Panc1 (cell line): Measurements from ENCODE around the gene GRIA3. TPM values are rescaled to one million over a fixed set of nuclear protein-coding genes. Genes with fewer than 3 reads are reported as not detected.

Experiments used
- ATAC-seq: fragments of 200-7000 bp; cut with Tn5 transposase; 2 replicates; pipeline ENCODE4 v1.9.1; 2020; ENCODE audit warnings: mild to moderate bottlenecking, moderate library complexity
- BruUV-seq: library from RNA; stranded (reverse); fragments of 400-500 nt; replicated peaks from 2 replicates; lab custom pipeline; 2021; lab: Mats Ljungman, UMichigan
- CTCF ChIA-PET: fragments of 300-600 bp; sonication (Branson Sonifier 250); formaldehyde crosslinking; loops from one replicate; lab custom pipeline; 2022; ENCODE audit warnings: antibody characterized with exemption; lab: Charles Lee
- POLR2A ChIA-PET: fragments of 300-600 bp; sonication (Branson Sonifier 250); formaldehyde crosslinking; loops from one replicate; lab custom pipeline; 2022; ENCODE audit warnings: antibody characterized with exemption; lab: Charles Lee
- DNase-seq: peaks from one replicate; pipeline ENCODE4 v3.0.0-alpha.2; 2010; ENCODE audit warnings: low read depth, low spot score
- H3K27ac ChIP-seq: 2 replicates; pipeline ENCODE4 v1.5.1; 2011; ENCODE audit warnings: mild to moderate bottlenecking, low read length, inconsistent platforms
- H3K27me3 ChIP-seq: fragments of 200-500 bp; sonication (Bioruptor generic); 2 replicates; pipeline ENCODE4 v1.6.0; 2014; ENCODE audit warnings: low read length, inconsistent platforms; ENCODE audit not compliant: control insufficient read depth, insufficient read depth
- H3K36me3 ChIP-seq: fragments of 200-500 bp; sonication (Bioruptor generic); 2 replicates; pipeline ENCODE4 v1.5.1; 2014; ENCODE audit warnings: inconsistent platforms, mild to moderate bottlenecking, low read length, moderate library complexity; ENCODE audit not compliant: control insufficient read depth, insufficient read depth
- H3K4me1 ChIP-seq: 2 replicates; pipeline ENCODE4 v1.5.1; 2011; ENCODE audit warnings: inconsistent platforms, mild to moderate bottlenecking, low read length, moderate library complexity; ENCODE audit not compliant: control insufficient read depth, insufficient read depth
- H3K4me3 ChIP-seq, 2 experiments: 2 replicates each; pipeline ENCODE4 v1.5.1; 2011 to 2012; ENCODE audit warnings: low read depth in 2 of 2, low read length in 2 of 2, mild to moderate bottlenecking in 2 of 2, inconsistent platforms in 1 of 2, moderate library complexity in 1 of 2
- H3K9me3 ChIP-seq: fragments of 200-500 bp; sonication (Bioruptor generic); 2 replicates; pipeline ENCODE4 v1.5.1; 2014; ENCODE audit warnings: low read depth, mild to moderate bottlenecking, inconsistent platforms, low read length, moderate library complexity; ENCODE audit not compliant: control insufficient read depth, insufficient read depth
- POLR2AphosphoS5 ChIP-seq: IDR thresholded peaks from 2 replicates; pipeline ENCODE4 v1.6.1; 2012; ENCODE audit warnings: mild to moderate bottlenecking, low read depth, low read length, moderate library complexity
- SIN3A ChIP-seq: IDR thresholded peaks from 2 replicates; pipeline ENCODE4 v1.6.1; 2012; ENCODE audit warnings: low read depth, mild to moderate bottlenecking, low read length, moderate library complexity, borderline replicate concordance; ENCODE audit not compliant: insufficient read depth
- TCF7L2 ChIP-seq: IDR thresholded peaks from 2 replicates; pipeline ENCODE4 v1.6.1; 2011; ENCODE audit warnings: mild to moderate bottlenecking, low read depth, low read length, inconsistent platforms
- in situ Hi-C: cut with HindIII; loops from 2 replicates; pipeline ENCODE4 v1.10.0; 2016; ENCODE audit warnings: low sequenced_read_pairs, low pct_unique_long_range_greater_than_20kb
- intact Hi-C: fragments of 100-400 bp; cut with micrococcal nuclease; formaldehyde crosslinking; loops from one replicate; pipeline ENCODE4 v1.10.0; 2022; ENCODE audit not compliant: unreplicated experiment
- total RNA-seq: library from RNA; stranded (reverse); gene quantifications from one replicate; pipeline ENCODE4 v1.2.1, GENCODE V29; 2021; ENCODE audit not compliant: unreplicated experiment
- TF ChIP-seq, protein P1 (sequence below): fragments of 450-650 bp; IDR thresholded peaks from 2 replicates; pipeline ENCODE4 v1.5.1; 2017; ENCODE audit warnings: mild to moderate bottlenecking
- TF ChIP-seq, protein P2 (sequence below), 2 experiments: IDR thresholded peaks; 2 replicates each; pipeline ENCODE4 v1.6.1; 2011 to 2012; ENCODE audit warnings: low read depth in 2 of 2, control low read depth in 1 of 2, low read length in 1 of 2, mild to moderate bottlenecking in 1 of 2, moderate library complexity in 1 of 2; ENCODE audit not compliant: insufficient read depth in 1 of 2

GRIA3 gene
- total RNA-seq, 1 experiment from 2014 or later = not detected

DNA sequence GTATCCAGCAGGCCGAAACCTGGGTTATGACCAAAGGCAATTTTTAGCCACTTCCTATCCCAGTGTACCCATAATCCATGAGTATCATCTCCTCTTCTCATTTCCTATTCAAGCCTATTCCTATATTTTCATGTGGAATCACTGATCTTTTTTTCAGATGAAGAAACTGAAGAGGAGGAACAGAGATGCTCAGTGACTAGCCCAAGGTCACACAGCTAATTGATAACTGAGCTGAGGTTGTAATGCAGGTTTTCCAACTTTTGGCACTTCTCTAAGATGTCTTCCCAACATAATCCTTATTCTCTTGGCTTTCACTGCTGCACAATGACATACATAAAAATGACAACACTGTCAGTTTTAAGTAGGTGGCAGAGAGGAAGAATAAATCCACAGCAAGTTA, 15.3 kb downstream of the GRIA3 start:
- H3K36me3 ChIP-seq = no peaks in the 10 kb centered on the region; the same call in 1 of the 2 replicates
- no peak overlapping the region for H3K4me3 ChIP-seq
- no peaks in the 10 kb centered on the region for H3K4me1 ChIP-seq
- in situ Hi-C loops = no loop called here
- no peak for TF ChIP-seq TCF7L2
- TF ChIP-seq, protein P1, sequence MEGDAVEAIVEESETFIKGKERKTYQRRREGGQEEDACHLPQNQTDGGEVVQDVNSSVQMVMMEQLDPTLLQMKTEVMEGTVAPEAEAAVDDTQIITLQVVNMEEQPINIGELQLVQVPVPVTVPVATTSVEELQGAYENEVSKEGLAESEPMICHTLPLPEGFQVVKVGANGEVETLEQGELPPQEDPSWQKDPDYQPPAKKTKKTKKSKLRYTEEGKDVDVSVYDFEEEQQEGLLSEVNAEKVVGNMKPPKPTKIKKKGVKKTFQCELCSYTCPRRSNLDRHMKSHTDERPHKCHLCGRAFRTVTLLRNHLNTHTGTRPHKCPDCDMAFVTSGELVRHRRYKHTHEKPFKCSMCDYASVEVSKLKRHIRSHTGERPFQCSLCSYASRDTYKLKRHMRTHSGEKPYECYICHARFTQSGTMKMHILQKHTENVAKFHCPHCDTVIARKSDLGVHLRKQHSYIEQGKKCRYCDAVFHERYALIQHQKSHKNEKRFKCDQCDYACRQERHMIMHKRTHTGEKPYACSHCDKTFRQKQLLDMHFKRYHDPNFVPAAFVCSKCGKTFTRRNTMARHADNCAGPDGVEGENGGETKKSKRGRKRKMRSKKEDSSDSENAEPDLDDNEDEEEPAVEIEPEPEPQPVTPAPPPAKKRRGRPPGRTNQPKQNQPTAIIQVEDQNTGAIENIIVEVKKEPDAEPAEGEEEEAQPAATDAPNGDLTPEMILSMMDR = no peak
- TF ChIP-seq SIN3A = no peak
- TF ChIP-seq, protein P2, sequence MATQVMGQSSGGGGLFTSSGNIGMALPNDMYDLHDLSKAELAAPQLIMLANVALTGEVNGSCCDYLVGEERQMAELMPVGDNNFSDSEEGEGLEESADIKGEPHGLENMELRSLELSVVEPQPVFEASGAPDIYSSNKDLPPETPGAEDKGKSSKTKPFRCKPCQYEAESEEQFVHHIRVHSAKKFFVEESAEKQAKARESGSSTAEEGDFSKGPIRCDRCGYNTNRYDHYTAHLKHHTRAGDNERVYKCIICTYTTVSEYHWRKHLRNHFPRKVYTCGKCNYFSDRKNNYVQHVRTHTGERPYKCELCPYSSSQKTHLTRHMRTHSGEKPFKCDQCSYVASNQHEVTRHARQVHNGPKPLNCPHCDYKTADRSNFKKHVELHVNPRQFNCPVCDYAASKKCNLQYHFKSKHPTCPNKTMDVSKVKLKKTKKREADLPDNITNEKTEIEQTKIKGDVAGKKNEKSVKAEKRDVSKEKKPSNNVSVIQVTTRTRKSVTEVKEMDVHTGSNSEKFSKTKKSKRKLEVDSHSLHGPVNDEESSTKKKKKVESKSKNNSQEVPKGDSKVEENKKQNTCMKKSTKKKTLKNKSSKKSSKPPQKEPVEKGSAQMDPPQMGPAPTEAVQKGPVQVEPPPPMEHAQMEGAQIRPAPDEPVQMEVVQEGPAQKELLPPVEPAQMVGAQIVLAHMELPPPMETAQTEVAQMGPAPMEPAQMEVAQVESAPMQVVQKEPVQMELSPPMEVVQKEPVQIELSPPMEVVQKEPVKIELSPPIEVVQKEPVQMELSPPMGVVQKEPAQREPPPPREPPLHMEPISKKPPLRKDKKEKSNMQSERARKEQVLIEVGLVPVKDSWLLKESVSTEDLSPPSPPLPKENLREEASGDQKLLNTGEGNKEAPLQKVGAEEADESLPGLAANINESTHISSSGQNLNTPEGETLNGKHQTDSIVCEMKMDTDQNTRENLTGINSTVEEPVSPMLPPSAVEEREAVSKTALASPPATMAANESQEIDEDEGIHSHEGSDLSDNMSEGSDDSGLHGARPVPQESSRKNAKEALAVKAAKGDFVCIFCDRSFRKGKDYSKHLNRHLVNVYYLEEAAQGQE (IDR thresholded peaks at IDR 0.05; ENCODE audit: insufficient read depth in 1 of 2, low read depth in 2 of 2, low read length in 1 of 2) = no peak
- no peak for TF ChIP-seq POLR2AphosphoS5
- POLR2A ChIA-PET = no interaction called here
- CTCF ChIA-PET = no interaction called here
- BruUV-seq = no TSS peak
- H3K27ac ChIP-seq = no peak overlapping the region
- DNase-seq (no peak), ATAC-seq (no peak)
- no peaks in the 10 kb centered on the region for H3K9me3 ChIP-seq
- H3K27me3 ChIP-seq = no peaks in the 10 kb centered on the region
- intact Hi-C loops = no loop called here

DNA sequence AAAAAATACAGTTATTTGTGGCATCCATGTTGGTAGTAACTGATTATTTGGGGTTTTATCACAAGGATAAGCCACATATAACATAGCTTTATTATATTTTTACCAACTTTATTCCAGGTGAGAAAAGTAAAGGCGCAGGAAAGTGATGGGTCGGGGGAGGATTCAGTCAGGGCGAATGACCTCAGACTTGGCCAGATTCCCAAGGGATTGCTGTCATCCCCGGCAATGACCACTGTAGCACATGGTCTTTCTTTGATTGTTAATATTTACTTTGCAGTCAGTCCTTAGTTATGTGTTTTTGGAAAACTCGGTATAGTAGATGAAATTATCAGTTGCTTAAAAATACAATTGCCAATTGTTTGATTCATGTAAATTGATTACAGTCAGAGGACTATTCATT, 17.6 kb downstream of the GRIA3 start:
- no peak for ATAC-seq
- DNase-seq = no peak
- TF ChIP-seq TCF7L2 (no peak), SIN3A (no peak), POLR2AphosphoS5 (no peak)
- TF ChIP-seq, protein P2 (IDR thresholded peaks at IDR 0.05; ENCODE audit: insufficient read depth in 1 of 2, low read depth in 2 of 2, low read length in 1 of 2) = no peak
- TF ChIP-seq, protein P1 = no peak
- ChIA-PET CTCF (no interaction called here), POLR2A (no interaction called here)
- H3K4me1 ChIP-seq = no peaks in the 10 kb centered on the region
- no peaks in the 10 kb centered on the region; the same call in 1 of the 2 replicates for H3K36me3 ChIP-seq
- no TSS peak for BruUV-seq
- intact Hi-C loops = no loop called here
- no peaks in the 10 kb centered on the region for H3K27me3 ChIP-seq
- H3K4me3 ChIP-seq = no peak overlapping the region
- H3K27ac ChIP-seq = no peak overlapping the region
- in situ Hi-C loops = no loop called here
- no peaks in the 10 kb centered on the region for H3K9me3 ChIP-seq
